GM18505 (cell line): ENCODE data around the gene CPTP.

ENCODE experiments used
- ATAC-seq: cut with Tn5 transposase; IDR thresholded peaks from one replicate; pipeline ENCODE4 v1.9.1; 2021; ENCODE audit not compliant: unreplicated experiment
- POLR2A ChIP-seq: IDR thresholded peaks from 4 replicates; pipeline ENCODE4 v1.6.1; 2011; ENCODE audit warnings: borderline replicate concordance; ENCODE audit not compliant: insufficient read depth, insufficient read length; ENCODE audit errors: extremely low read depth

The CPTP gene

GRCh38 chr1:1335283-1335682 is 10.7 kb downstream of the CPTP start:
- no peak for TF ChIP-seq POLR2A
- ATAC-seq = no peak

DNA sequence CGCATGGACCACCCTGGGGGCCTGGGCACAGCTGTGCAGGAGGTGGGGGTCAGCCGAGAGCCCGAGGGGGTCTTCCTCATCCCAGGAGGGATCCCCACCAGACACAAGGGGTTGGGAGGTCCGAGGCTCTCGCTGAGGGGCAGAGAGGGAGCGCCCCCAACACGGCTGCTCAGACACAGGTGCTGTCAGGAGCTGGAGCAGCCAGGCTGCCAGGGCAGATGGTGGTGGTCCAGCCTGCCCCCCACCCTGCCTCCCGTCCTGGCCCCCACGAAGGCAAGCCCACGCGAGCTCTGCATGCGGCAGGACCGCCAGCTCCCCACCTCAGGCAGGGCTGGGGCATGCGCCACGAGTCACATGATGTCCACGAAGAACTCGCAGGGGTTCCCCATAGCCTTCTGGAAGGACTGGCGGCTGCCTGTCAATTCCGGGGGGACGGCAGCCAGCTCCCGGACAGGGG is 11.2 kb downstream of the CPTP start:
- no peak for TF ChIP-seq POLR2A
- ATAC-seq = no peak

- no peak for ATAC-seq
- TF ChIP-seq POLR2A = no peak
Measured at GRCh38 chr1:1336446-1336845, 11.8 kb downstream of the CPTP start.

- no peak for ATAC-seq
Measured at GRCh38 chr1:1336931-1337792, 12.6 kb downstream of the CPTP start.

GRCh38 chr1:1337793-1338147 is 13.2 kb downstream of the CPTP start:
- ATAC-seq = no peak
- no peak for TF ChIP-seq POLR2A

More at GRCh38 chr1:1336931-1337792, 12.6 kb downstream of the CPTP start:
- TF ChIP-seq POLR2A = no peak

- no peak for TF ChIP-seq POLR2A
- no peak for ATAC-seq
Measured at GRCh38 chr1:1338278-1338677, 13.7 kb downstream of the CPTP start.

- no peak for TF ChIP-seq POLR2A
- ATAC-seq = no peak
Measured at GRCh38 chr1:1340185-1340584, 15.6 kb downstream of the CPTP start.

DNA sequence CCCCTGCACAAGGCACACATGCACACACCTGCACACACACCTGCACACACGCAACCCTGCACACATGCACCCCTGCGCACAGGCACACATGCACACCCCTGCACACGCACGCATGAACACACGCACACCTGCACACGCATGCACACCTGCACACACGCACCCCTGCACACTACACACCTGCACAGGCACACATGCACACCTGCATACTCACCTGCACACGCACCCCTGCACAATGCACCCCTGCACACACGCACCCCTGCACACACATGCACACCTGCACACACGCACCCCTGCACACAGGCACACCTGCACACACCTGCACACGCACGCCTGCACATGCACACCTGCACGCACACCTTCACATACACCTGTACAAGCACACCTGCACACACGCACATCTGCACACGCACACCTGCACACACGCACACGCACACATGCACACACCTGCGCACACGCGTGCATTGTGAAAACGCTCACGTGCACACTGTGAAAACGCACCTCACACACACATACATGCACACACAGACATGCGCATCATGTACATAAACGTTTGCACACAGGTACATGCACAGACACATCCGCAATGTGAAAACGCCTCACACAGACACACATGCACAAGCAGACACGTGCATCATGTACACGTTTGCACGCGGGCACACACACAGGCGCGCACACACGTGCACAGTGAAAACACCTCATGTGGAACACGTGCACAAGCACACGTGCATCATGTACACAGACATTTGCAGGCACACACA is 16.4 kb downstream of the CPTP start:
- TF ChIP-seq POLR2A = no peak
- no peak for ATAC-seq

DNA sequence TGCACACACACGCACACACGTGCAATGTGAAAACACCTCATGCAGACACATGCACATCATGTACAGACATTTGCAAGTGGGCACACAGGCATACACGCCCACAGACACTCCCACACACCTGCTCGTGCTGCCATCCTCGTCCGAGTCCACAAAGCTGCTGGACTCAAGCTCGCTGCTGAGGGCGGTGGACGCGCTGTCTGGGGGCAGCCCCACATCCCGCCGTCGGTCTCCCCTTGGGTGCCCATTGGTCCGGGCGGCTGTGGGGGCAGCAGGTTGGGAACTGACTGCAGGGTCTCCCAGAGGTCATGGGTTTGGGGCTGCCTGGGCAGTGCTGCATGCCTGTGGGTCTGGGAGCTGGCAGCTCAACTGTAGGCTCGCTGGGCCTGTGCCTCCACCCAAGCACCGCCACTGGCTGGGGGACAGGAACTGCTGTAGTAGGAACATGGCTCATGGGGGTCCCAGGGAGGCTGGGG is 17.0 kb downstream of the CPTP start:
- TF ChIP-seq POLR2A = no peak
- ATAC-seq = no peak

GRCh38 chr1:1342061-1342562 is 17.5 kb downstream of the CPTP start:
- TF ChIP-seq POLR2A = no peak
- ATAC-seq = no peak

DNA sequence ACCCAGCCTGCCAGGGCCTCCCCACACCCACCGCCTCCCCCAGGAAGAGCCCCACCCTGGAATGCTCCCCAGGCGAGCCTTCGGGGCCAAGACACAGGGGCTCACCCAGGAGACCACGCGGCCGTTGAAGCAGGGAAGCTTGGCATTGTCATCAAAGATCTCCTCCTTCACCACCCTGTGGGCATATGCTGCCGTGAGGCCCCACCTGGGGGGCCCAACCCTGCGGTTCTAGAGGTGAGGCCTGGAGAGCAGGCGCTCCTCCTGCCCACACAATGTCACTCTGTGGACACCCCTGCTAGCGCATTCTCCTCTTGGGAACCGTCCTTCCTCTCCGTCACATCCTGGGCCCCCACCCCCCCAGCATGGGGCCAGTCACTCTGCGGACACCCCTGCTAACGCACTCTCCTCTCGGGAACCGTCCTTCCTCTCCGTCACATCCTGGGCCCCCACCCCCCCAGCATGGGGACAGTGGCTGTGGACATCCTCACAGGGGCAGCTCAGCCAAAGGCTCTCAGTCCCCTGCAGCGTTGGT is 18.0 kb downstream of the CPTP start:
- TF ChIP-seq POLR2A = no peak
- ATAC-seq = no peak

- ATAC-seq = no peak
- no peak for TF ChIP-seq POLR2A
Measured at GRCh38 chr1:1343811-1344421, 19.3 kb downstream of the CPTP start.
